HG03103 (cell line): ENCODE results near the gene SYNGR2.
"Not testable (repeated sequence)": the region's sequence is repeated elsewhere in the genome, so short reads cannot be mapped to it uniquely, and the experiment has no call there.

Experiments
- ATAC-seq: cut with Tn5 transposase; IDR thresholded peaks from one replicate; pipeline ENCODE4 v1.9.1; 2021; ENCODE audit warnings: low read depth; ENCODE audit not compliant: unreplicated experiment

The SYNGR2 gene

DNA sequence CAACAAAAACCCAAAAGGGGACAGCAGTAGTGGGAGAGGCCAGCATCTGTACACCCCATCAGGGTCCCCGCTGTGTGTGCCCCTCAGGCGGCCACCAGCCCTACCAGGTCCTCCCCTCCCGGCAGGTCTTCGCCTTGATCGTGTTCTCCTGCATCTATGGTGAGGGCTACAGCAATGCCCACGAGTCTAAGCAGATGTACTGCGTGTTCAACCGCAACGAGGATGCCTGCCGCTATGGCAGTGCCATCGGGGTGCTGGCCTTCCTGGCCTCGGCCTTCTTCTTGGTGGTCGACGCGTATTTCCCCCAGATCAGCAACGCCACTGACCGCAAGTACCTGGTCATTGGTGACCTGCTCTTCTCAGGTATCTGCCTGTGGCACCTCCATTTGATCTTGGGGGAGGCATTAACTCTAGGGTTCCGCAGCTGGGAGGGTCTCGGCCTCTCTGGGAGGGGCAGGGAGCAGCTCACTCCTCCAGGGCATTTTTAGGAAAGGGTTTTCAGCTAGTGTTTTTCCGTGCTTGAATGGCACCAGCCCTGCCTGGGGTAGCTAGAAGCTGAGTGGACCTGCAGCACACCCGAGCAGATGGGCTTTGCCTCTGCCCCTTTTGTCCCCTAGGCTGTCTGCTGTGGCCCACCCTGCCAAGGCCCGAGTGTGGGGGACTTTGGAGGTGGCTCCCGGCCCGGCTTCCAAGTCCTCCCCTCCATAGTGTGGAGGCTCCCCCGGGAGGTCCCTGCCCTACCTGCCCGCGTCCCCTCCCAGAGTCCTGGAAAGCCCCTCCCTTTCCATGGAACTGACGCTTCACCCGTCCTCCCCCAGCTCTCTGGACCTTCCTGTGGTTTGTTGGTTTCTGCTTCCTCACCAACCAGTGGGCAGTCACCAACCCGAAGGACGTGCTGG, 2.6 kb downstream of the SYNGR2 start:
- no peak for ATAC-seq

- ATAC-seq, result not testable (repeated sequence)
These were observed 3.3 kb downstream of the SYNGR2 start for GRCh38 chr17:78171591-78172248.

GRCh38 chr17:78172249-78173051, 4.1 kb downstream of the SYNGR2 start:
- no peak for ATAC-seq

DNA sequence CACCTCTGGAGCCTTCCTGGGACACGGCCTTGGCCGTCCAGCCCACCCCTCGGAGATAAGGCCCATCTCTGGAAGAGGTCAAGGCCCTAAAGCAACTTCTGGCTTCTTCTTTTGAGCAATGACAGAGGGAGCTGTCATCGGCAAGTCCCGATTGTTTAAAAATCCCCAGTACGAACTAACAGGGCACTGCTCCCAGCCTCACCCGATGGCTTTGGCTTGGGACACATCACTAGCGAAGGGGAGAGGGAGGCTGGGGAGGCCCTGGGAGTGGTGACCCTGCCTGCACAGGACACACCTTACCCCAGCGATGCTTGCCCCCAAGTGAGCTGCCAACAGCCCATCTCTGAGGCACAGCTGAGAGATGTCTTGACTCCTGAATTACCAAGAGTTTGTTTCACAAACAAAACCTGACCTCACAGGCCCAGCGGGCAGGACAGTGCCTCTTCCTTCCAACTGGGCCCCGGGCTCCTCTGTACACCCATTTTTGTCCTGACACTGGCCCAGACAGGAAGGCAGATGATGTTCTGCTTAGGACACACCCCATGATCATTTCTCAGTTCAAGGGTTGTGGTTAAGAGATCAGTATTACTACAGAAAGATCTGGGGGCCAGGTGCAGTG, 4.8 kb downstream of the SYNGR2 start:
- no peak for ATAC-seq

DNA sequence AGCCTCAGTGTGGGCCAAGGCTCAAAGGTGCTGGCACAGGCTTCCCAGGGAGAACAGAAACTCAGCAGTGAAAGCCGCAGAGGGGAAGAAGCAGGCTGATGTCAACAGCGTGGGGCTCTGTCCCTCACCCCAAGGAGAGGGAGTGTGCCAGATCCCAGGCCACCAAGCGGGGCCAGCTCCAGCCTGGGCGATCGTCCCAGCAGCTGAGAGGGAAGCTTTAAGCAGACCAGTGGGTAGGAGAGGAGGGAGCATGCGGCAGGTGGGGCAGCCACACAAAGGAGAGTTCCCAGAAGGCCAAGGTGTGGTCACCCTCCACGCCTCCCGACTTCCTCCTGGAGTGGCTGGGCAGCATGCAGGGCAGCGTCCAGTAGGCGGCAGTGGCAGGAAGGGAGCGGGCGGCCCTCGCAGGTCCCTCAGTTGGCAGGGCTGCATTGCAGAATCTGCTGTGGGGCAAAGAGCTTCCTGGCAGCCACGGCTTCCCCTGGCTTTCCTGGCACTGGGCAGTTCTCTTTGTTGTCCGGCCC, 6.0 kb downstream of the SYNGR2 start:
- ATAC-seq, result no peak

- no peak for ATAC-seq
These were observed 6.7 kb downstream of the SYNGR2 start for GRCh38 chr17:78174870-78175642.

GRCh38 chr17:78175643-78175981, 7.2 kb downstream of the SYNGR2 start:
- ATAC-seq, result no peak

GRCh38 chr17:78176548-78177025, 8.2 kb downstream of the SYNGR2 start:
- ATAC-seq, result no peak

- ATAC-seq, result no peak
These were observed 11.0 kb downstream of the SYNGR2 start for GRCh38 chr17:78179372-78179771.

GRCh38 chr17:78180083-78180482, 11.7 kb downstream of the SYNGR2 start:
- no peak for ATAC-seq

DNA sequence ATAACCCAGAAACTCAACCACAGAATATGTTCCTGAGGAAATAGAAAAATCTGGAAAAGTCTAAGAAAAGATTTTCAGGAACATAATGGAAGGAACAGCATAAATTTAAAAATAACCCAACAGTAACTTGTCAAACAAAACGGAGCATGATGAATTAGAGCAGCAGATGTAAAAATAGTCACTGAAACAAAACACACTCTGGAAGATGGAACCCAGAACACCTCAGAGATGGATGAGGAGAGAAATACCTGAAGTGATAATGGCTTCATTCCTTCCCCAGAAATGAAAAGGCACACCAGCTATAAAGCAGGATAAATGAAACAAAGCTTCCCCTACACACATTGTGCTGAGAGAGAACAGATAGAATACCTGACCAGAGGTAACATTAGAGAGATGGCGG, 12.1 kb downstream of the SYNGR2 start:
- ATAC-seq, result no peak

- ATAC-seq, result no peak
These were observed 14.1 kb downstream of the SYNGR2 start for GRCh38 chr17:78182504-78182903.

GRCh38 chr17:78183916-78184315, 15.5 kb downstream of the SYNGR2 start:
- ATAC-seq, result no peak

DNA sequence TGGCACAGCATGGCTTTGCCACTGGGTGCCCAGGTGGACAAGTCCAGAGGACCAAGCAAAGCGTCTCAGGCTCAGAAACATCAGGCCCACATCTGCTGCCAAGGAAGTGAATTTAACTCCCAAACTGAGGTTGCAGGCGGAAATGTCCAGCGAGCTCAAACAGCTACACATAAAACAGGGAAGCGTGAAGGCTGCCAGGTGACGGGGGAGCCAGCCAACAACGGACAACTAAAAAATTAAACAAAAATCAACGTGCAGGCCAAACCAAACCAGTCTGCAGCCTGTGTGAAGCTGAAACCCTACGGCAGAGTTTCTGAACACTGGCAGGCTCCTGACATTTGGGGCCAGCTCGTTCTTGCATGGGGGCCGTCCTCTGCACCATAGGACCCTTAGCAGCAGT, 16.0 kb downstream of the SYNGR2 start:
- no peak for ATAC-seq

DNA sequence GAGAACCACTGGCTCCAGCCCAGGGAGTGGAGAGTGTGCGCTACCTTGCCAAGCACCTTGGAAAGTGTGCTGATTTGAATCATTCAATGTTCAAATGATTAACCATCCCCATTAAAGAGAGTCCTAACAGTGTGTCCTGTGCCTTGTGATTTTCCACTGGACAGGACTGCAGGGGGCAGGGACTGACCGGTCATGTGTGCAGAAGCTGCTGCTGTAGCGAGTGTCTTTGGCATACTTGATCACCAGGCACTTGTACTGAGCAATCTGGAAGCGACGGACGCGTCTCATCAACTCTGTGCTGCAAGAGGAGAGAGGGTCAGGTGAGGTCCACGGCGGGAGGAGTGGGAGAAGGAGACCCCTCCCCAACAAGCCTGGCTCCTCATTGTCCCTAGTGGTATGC, 16.5 kb downstream of the SYNGR2 start:
- no peak for ATAC-seq

DNA sequence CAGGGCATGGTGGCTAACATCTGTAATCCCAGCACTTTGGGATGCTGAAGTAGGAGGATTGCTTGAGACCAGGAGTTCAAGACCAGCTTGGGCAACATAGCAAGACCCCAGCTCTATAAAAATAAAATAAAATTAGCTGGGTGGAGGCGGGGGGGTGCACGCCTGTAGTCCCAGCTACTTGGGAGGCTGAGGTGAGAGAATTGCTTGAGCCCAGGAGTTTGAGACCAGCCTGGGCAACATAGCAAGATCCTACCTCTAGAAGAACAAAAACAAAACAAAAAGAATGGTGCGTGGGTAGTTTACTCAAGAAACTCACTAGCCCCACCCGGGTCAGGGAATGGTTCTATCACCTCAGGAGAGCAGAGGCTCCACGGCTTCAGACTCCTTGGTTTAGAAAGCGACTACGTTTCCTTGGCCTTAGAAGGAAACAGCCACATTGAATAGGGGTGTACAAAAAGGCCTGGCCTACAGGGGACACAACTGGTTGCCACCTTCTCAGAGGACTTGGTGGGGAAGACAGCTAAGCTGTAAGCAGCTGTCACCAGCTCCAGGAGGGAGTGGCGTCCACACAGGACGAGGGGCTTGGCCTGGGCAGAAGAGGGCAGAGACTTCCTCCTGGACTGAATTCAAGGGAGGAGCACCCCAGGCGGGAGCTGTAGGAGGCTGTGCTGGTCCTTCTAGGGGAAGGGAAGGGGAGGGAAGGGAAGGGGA, 17.8 kb downstream of the SYNGR2 start:
- no peak for ATAC-seq

GRCh38 chr17:78186692-78187595, 18.6 kb downstream of the SYNGR2 start, which contains the start of the genes AFMID and TK1:
AFMID (plus strand) TSS chr17:78187362; CDS start chr17:78187371, 9 bp downstream.
TK1 (minus strand) TSS chr17:78187052; CDS start chr17:78186994, 58 bp downstream.
- ATAC-seq, result peak; percentile 88

- ATAC-seq, result no peak
These were observed 28.3 kb downstream of the SYNGR2 start for GRCh38 chr17:78196716-78197115.
